NCI-H345 treated with DMSO at 0.1 percent for 48 hours (cell line): ENCODE data around the gene NPIPA1.
"Not testable (repeated sequence)": the region's sequence is repeated elsewhere in the genome, so short reads cannot be mapped to it uniquely, and the experiment has no call there.

ENCODE experiments used
- DNase-seq: peaks from one replicate; lab custom pipeline; 2025; ENCODE audit not compliant: unreplicated experiment; lab: John Stamatoyannopoulos, UW

Gene NPIPA1

GRCh38 chr16:14930246-14930645 lies 7.0 kb upstream of the NPIPA1 start:
- DNase-seq = not testable (repeated sequence)

GRCh38 chr16:14930971-14931370 lies 6.3 kb upstream of the NPIPA1 start:
- DNase-seq = not testable (repeated sequence)

GRCh38 chr16:14932581-14933375 lies 4.5 kb upstream of the NPIPA1 start:
- not testable (repeated sequence) for DNase-seq

DNA sequence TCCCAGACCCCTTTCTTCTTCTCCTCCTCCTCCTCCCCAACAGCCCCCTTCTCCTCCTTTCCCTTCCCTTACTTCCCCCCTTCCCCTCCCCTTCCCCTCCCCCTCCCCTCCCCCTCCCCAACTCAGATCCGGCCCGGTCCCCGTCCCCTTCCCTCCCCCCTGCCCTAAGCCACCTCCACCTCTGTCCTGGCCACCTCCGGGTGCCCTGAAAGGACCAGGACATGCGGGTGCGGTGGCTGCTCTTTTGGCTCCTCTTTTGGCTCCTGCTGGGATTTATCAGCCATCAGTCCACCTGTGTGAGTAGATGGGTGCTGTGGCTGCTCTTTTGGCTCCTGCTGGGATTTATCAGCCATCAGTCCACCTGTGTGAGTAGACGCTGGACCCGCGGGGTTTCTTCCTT lies 751 bp downstream of the NPIPA1 start:
- not testable (repeated sequence) for DNase-seq

DNA sequence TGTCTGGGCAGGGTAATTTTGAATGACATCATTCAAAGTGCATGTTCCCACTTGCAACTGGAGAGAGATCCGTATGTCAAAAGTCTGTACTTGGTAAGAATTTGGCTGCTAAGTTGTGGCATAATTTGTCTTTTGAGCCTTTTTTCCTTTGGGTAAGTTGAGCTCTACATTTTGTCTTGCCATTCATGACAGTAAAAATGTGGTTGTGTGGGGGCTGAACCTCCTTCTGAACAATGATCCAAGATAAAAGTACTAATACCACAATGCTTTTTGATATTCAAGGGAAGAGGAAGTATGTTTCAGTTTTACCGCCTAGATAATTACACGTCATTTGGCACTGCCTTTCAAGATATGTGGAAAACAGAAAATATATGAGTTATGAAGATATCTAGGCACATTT lies 5.4 kb downstream of the NPIPA1 start:
- DNase-seq = not testable (repeated sequence)

- no peak for DNase-seq
Observed at GRCh38 chr16:14955546-14956231, 18.4 kb downstream of the NPIPA1 start.

DNA sequence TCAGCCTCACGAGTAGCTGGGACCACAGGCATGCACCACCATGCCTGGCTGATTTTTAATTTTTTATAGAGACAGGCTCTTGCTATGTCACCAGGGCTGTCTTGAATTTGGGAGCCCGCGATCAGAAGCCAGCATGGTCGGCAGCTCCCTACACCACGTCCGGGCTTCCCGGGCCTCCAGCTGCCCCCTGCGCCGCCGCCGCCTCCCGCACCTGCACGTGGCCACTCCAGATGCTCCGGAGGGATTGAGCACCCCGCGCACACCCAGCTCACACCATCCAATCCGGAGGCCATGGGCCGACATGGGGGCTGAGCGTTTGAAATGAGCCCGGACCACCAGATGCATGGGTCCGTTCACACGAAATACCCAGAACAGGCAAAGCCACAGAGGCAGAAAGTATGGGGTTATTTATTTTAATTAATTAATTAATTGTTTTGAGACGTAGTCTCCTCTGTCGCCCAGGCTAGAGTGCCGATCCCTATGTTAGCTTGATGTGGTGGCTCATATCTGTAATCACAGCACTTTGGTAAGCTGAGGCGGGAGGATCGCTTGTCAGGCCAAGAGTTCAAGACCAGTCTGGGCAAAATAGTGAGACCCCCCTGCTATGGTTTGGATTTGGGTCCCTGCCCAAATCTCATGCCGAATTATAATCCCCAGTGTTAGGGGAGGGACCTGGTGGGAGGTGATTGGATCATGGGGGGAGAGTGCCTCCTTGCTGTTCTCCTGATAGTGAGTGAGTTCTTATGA lies 20.5 kb downstream of the NPIPA1 start:
- no peak for DNase-seq

GRCh38 chr16:14958323-14958600 lies 21.0 kb downstream of the NPIPA1 start:
- no peak for DNase-seq

GRCh38 chr16:14958970-14959369 lies 21.7 kb downstream of the NPIPA1 start:
- DNase-seq = no peak

DNA sequence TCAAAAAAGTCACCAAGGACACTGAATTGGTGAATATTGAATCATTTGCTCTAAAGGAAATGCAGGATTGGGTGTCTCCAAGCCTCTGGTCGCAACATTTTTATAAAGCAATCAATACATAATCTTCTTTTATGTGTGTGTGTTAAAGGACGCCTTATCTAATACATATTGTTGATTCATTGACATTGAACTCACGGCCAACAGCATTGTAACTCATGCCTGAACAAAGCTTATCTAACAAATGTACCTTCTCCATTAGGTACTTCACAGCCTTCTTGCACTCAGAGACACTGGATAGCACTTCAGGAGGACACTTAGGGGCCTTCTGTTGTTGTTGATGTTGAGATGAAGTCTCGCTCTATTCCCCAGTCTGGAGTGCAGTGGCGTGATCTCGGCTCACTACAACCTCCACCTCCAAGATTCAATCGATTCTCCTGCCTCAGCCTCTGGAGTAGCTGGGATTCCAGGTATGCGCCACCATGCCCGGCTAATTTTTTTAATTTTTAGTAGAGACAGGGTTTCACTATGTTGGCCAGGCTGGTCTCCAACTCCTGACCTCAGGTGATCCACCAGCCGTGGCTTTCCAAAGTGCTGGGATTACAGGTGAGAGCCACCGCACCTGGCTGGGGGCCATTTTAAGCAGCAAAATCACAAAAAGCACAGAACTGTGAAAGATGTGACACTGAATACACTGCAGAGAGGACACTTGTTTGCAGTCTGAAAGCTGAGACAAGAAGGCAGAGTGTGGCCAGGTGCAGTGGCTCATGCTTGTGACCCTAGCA lies 24.4 kb downstream of the NPIPA1 start:
- DNase-seq = no peak

GRCh38 chr16:14963281-14964173 lies 26.3 kb downstream of the NPIPA1 start:
- DNase-seq = no peak

DNA sequence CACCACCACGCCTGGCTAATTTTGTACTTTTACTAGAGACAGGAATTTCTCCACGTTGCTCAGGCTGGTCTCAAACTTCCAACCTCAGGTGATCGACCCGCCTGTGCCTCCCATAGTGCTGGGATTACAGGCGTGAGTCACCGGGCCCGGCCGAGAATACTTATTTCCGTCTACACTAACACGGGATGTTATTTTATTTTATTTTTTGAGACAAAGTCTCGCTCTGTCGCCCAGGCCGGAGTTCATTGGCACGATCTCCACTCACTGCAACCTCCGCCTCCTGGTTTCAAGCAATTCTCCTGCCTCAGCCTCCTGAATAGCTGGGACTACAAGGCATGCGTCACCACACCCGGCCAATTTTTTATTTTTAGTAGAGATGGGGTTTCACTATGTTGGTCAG lies 28.1 kb downstream of the NPIPA1 start:
- DNase-seq = no peak

DNA sequence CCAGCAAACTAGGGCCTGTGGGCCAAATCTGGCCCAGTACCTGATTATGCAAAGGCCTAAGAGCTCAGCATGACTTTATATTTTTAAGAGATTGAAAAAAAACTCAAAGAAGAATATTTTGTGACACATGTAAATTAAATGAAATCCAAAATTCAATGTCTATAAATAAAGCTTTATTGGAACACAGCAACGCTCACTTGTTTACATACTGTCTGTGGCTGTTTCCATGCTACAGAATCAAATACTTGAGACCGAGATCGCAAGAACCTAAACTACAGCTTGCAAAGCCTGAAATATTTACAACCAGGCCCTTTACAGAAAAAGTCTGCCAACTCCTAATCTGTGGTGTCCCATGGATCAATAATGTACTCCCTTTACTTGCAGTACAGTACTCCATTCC lies 32.6 kb downstream of the NPIPA1 start:
- not testable (repeated sequence) for DNase-seq

DNA sequence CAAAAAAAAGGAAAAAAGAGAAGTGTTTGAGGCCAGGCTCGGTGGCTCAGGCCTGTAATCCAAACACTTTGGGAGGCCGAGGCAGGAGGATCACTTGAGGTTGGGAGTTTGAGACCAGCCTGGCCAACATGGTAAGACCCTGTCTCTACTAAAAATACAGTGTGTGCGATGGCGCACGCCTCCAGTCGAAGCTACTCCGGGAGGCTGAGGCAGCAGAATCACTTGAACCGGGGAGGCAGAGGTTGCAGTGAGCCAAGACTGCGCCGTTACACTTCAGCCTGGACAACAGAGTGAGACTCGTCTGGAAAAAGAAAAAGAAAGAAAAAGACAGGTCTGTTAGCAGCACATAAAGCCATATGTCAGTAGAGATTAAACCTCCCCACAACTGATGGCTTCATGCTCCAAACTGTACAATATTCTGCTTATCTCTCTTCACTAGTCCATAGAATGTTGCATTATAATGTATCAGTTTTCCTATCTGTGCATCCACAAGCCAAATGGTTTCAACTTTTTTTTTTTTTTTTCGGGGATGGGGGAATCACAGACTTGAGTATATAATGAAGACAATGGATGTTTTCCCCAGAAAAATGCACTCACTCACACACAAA lies 34.5 kb downstream of the NPIPA1 start:
- DNase-seq = not testable (repeated sequence)

DNA sequence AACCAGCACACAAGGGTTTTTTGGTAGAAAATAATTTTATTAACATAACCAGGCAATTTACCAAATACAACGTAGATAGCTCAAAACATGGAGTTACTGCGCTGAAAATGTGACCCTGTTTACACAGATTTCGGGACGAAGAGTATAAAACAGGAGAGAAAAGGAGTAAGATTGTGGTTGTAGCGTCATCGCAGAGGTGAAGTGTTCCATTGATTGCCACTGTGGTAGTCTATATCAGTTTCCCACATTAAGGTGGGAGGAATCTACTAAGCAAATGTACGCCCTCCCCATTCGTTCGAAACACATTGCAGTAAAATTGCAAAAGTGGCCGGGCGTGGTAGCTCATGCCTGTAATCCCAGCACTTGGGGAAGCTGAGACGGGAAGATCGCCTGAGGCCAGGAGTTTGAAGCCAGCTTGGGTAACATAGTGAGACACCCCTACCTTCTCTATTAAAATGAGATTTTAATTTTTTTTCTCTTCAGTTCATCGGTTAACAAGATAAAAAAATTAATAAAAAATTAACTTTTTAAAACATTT lies 36.6 kb downstream of the NPIPA1 start:
- not testable (repeated sequence) for DNase-seq

DNA sequence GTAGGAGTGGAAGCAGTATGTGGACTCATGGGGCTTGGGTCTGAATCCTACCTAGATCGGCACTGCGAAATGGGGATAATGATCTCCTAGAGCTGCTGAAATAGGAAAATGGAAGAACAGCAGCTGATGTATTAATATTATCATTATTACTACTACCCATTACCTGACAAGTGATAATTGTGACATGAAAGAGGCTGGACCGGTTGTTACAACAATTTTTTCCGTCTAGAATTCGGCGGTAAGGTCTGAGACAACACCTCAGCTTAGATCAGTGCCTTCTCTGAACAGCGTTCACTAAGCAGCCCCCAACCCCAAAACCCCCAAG lies 37.0 kb downstream of the NPIPA1 start:
- DNase-seq = not testable (repeated sequence)

- DNase-seq = peak; percentile 94
Observed at GRCh38 chr16:14974656-14975417, 37.6 kb downstream of the NPIPA1 start, which contains the start of gene PDXDC1. Gene PDXDC1, plus strand, starts transcription at chr16:14975026. Its CDS starts 174 bp downstream, at chr16:14975200.

DNA sequence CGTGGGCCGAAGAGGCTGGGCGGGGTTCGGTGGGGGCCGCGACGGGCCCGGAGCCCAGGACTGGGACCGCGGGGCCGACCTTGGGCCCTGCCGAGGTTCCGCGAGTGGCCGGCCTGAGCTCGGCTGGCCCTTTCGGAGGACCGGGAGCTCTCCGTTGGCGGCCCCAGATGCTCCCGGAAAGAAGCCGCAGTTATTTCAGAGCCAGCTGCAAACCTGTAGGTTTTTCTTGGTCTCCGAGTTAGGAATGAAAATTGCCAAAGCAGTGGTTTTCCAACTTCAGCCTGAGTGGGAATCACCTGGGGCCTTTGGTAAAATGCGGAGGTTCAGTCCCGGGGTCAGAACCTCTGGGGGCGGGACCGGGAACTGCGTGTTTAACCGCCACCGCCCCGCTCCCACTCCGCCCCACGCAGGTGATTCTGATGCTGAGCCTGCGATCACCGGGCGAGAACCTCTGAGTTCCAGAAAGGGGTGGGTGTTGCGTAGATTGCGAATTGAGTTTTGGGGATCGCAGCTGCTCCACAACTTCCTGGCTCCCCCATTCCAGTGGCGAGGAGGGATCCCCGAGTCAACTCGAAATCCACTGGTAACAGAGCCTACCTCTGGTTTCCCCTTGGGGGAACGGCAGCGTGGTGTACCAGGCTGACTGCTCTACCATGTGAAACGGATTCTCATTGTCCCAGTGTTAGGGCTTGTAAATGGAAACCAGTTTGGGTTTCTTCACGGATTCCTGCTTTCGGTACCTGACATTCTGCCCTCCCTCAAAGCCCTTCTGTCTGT lies 38.4 kb downstream of the NPIPA1 start:
- peak; percentile 13 for DNase-seq
